Natural killer cell (primary cell): ENCODE results near the gene UHMK1. TPM values are rescaled to one million over a fixed set of nuclear protein-coding genes. Genes with fewer than 3 reads are reported as not detected.
"Not testable (repeated sequence)": the region's sequence is repeated elsewhere in the genome, so short reads cannot be mapped to it uniquely, and the experiment has no call there.

Experiments
- ATAC-seq, 3 donors: fragments of 150-1000 bp in 2 of 3; fragments of 200-7000 bp in 1 of 3; cut with Tn5 transposase; 1 replicate in 1 of 3; 2 replicates in 2 of 3; pipeline ENCODE4 v1.10.0; 2021; ENCODE audit warnings: mild to moderate bottlenecking in 2 of 3, moderate library complexity in 2 of 3
- DNase-seq, 2 donors: peaks; one replicate each; pipeline versions ENCODE4 v3.0.0 to v3.0.0-alpha.2; 2013 to 2021; ENCODE audit warnings: mixed read lengths in 1 of 2
- H3K27ac ChIP-seq: one replicate; pipeline ENCODE4 v1.5.1; 2013; ENCODE audit warnings: mild to moderate bottlenecking, low read length
- H3K27me3 ChIP-seq: one replicate; pipeline ENCODE4 v1.6.1; 2013; ENCODE audit warnings: low read length; ENCODE audit not compliant: control insufficient read depth, insufficient read depth
- H3K36me3 ChIP-seq: one replicate; pipeline ENCODE4 v1.6.1; 2013; ENCODE audit warnings: low read length; ENCODE audit not compliant: control insufficient read depth, insufficient read depth
- H3K4me1 ChIP-seq: one replicate; pipeline ENCODE4 v1.6.1; 2013; ENCODE audit warnings: low read length; ENCODE audit not compliant: control insufficient read depth, insufficient read depth
- H3K4me3 ChIP-seq: one replicate; pipeline ENCODE4 v1.5.1; 2013; ENCODE audit warnings: low read length
- H3K9me3 ChIP-seq: one replicate; pipeline ENCODE4 v1.6.1; 2013; ENCODE audit warnings: low read length; ENCODE audit not compliant: control insufficient read depth, insufficient read depth
- H3K27ac Mint-ChIP-seq, 2 donors: one replicate each; pipeline ENCODE4 v1.8.0; 2022; ENCODE audit warnings: mild to moderate bottlenecking in 2 of 2, mixed read lengths in 2 of 2, moderate library complexity in 1 of 2
- H3K27me3 Mint-ChIP-seq, 2 donors: one replicate each; pipeline ENCODE4 v1.8.0; 2022; ENCODE audit warnings: low read depth in 2 of 2, mixed read lengths in 2 of 2
- H3K36me3 Mint-ChIP-seq: one replicate; pipeline ENCODE4 v1.8.0; 2022; ENCODE audit warnings: mixed read lengths
- H3K4me1 Mint-ChIP-seq, 2 donors: one replicate each; pipeline ENCODE4 v1.8.0; 2022; ENCODE audit warnings: mixed read lengths in 2 of 2
- H3K4me3 Mint-ChIP-seq: one replicate; pipeline ENCODE4 v1.8.0; 2022; ENCODE audit warnings: mild to moderate bottlenecking, moderate library complexity, mixed read lengths
- H3K9me3 Mint-ChIP-seq, 2 donors: one replicate each; pipeline ENCODE4 v1.8.0; 2022; ENCODE audit warnings: mixed read lengths in 2 of 2
- WGBS: methylation state at CpG from one replicate; pipeline ENCODE4 v1.1.7; 2013; ENCODE audit warnings: missing lambda C conversion rate; ENCODE audit not compliant: insufficient coverage; 5-methylcytosine and 5-hydroxymethylcytosine counted together
- intact Hi-C: fragments of 100-400 bp; cut with micrococcal nuclease; formaldehyde crosslinking; loops from one replicate; pipeline ENCODE4 v1.14.2; 2022
- total RNA-seq, 4 donors: library from RNA; stranded (reverse); fragments of 120-200 nt in 1 of 4; gene quantifications; one replicate each; pipeline versions ENCODE4 v1.2.3 to v1.2.4, GENCODE V29; 2013 to 2022
- TF ChIP-seq, protein P1 (sequence below): fragments of 200-600 bp; IDR thresholded peaks from one replicate; pipeline ENCODE4 v1.8.0; 2022; ENCODE audit warnings: antibody characterized with exemption

The UHMK1 gene, protein sequence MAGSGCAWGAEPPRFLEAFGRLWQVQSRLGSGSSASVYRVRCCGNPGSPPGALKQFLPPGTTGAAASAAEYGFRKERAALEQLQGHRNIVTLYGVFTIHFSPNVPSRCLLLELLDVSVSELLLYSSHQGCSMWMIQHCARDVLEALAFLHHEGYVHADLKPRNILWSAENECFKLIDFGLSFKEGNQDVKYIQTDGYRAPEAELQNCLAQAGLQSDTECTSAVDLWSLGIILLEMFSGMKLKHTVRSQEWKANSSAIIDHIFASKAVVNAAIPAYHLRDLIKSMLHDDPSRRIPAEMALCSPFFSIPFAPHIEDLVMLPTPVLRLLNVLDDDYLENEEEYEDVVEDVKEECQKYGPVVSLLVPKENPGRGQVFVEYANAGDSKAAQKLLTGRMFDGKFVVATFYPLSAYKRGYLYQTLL
- total RNA-seq, result 100 to 1,000 TPM in 1 of 3 donors, 10 to 100 TPM in 2; 87.7 to 100 (median 99.1) TPM
- total RNA-seq (2013), result 125 TPM

DNA sequence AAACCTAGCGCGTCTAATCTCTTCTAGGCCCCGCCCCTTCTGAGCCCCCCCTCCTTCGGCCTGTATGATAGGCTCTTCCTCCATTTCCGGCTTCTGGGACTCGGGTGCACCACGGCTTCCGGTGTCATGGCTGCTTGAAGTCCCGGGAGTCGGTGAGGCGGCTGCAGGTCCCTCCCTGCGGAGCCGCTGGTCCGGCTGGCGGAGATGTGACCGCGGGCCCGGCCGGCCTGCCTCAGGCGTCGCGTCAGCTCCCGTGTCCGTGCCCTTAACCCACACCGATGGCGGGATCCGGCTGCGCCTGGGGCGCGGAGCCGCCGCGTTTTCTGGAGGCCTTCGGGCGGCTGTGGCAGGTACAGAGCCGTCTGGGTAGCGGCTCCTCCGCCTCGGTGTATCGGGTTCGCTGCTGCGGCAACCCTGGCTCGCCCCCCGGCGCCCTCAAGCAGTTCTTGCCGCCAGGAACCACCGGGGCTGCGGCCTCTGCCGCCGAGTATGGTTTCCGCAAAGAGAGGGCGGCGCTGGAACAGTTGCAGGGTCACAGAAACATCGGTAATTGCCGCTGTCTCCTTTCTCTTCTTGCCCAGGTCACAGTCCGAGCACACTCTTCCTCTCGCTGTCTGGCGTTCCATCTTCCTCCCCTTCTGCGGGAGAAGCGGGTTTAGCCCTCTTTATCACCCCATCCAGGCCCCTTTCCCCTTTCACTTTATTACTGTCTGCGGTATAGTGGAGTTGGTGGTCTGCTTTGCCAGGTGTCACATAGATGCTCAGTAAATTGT lies at the start of gene UHMK1:
UHMK1 (plus strand) TSS at position 96 of the 773 bp plus-strand sequence; CDS start at position 279, 183 bp downstream.
- peaks cover 4 to 7% of the 10 kb centered on the region in 2 donors for H3K27me3 Mint-ChIP-seq

DNA sequence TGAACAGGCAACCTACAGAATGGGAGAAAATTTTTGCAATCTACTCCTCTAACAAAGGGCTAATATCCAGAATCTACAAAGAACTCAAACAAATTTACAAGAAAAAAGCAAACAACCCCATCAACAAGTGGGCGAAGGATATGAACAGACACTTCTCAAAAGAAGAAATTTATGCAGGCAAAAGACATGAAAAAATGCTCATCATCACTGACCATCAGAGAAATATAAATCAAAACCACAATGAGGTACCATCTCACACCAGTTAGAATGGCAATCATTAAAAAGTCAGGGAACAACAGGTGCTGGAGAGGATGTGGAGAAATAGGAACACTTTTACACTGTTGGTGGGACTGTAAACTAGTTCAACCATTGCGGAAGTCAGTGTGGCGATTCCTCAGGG lies 43.3 kb upstream of the UHMK1 start:
- H3K9me3 Mint-ChIP-seq, H3K9me3 ChIP-seq, H3K27ac Mint-ChIP-seq, H3K27ac ChIP-seq, H3K4me3 ChIP-seq, H3K4me3 Mint-ChIP-seq, H3K36me3 Mint-ChIP-seq, ATAC-seq, H3K4me1 ChIP-seq, DNase-seq, H3K27me3 ChIP-seq, H3K36me3 ChIP-seq, intact Hi-C loops, H3K27me3 Mint-ChIP-seq, H3K4me1 Mint-ChIP-seq: not testable (repeated sequence)
- WGBS, result 100% methylated on average over 1 of the region's 3 CpGs

More for the DNA sequence above, at the start of gene UHMK1:
- WGBS, result under 1% methylated on average over 59 of the region's 61 CpGs
- DNase-seq (peak; percentile 80 to 95), ATAC-seq (peak; percentile 97 to 98 (median 97))
- H3K4me1 Mint-ChIP-seq, result peaks cover 33 to 38% of the 10 kb centered on the region in 2 donors
- Histone ChIP-seq H3K36me3 (peaks cover 24% of the 10 kb centered on the region), H3K4me3 (peak within 1 kb of the TSS; percentile 65), H3K27me3 (no peaks in the 10 kb centered on the region), H3K9me3 (no peaks in the 10 kb centered on the region), H3K27ac (peak within 1 kb of the TSS; percentile 91), H3K4me1 (peaks cover 13% of the 10 kb centered on the region)
- H3K4me3 Mint-ChIP-seq, result peak within 1 kb of the TSS; percentile 93
- TF ChIP-seq, protein P1, sequence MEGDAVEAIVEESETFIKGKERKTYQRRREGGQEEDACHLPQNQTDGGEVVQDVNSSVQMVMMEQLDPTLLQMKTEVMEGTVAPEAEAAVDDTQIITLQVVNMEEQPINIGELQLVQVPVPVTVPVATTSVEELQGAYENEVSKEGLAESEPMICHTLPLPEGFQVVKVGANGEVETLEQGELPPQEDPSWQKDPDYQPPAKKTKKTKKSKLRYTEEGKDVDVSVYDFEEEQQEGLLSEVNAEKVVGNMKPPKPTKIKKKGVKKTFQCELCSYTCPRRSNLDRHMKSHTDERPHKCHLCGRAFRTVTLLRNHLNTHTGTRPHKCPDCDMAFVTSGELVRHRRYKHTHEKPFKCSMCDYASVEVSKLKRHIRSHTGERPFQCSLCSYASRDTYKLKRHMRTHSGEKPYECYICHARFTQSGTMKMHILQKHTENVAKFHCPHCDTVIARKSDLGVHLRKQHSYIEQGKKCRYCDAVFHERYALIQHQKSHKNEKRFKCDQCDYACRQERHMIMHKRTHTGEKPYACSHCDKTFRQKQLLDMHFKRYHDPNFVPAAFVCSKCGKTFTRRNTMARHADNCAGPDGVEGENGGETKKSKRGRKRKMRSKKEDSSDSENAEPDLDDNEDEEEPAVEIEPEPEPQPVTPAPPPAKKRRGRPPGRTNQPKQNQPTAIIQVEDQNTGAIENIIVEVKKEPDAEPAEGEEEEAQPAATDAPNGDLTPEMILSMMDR, result no peak
- peak within 1 kb of the TSS; percentile 88 to 96 for H3K27ac Mint-ChIP-seq
- H3K36me3 Mint-ChIP-seq, result no peaks in the 10 kb centered on the region
- H3K9me3 Mint-ChIP-seq, result no peaks in the 10 kb centered on the region
- intact Hi-C loops, result loop anchor here (1.0 to 2.0 kb wide), 3 partner anchors 50 to 85 kb away; partner anchors contain the start of genes SH2D1B and UAP1

- Mint-ChIP-seq H3K27me3 (peaks cover 0 to 3% of the 10 kb centered on the region in 2 donors), H3K4me3 (no peak overlapping the region), H3K4me1 (no peaks in the 10 kb centered on the region), H3K27ac (no peak overlapping the region), H3K36me3 (no peaks in the 10 kb centered on the region), H3K9me3 (no peaks in the 10 kb centered on the region)
- no peak overlapping the region for H3K4me3 ChIP-seq
- TF ChIP-seq, protein P1, result peak; percentile 14
- no peak for ATAC-seq
- H3K4me1 ChIP-seq, result no peaks in the 10 kb centered on the region
- H3K36me3 ChIP-seq, result no peaks in the 10 kb centered on the region
- H3K9me3 ChIP-seq, result no peaks in the 10 kb centered on the region
- WGBS, result 89% methylated on average over 1 of the region's 4 CpGs
- no peak overlapping the region for H3K27ac ChIP-seq
- no peaks in the 10 kb centered on the region for H3K27me3 ChIP-seq
- intact Hi-C loops, result loop anchor here (5.0 kb wide), 1 partner anchor 99 kb away; no protein-coding TSS in a partner anchor
- no peak for DNase-seq
Observed at GRCh38 chr1:162456323-162456722, 41.3 kb upstream of the UHMK1 start.

DNA sequence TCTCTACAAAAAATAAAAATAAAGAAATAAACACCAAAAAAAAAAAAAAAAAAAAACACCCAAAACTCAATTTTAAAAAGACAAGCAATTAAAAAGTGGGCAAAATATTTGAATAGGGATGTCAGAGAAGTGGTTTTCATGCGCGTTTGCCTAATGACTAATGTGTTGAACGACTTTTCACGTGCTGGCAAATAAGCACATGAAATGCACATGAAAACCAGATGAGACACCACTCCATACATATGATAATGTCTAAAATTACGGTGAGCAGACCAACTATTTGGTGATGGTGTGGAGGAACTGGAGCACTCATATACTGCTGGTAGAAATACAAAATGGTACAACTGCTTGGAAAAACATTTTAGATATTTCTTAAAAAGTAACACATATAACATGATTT lies 39.4 kb upstream of the UHMK1 start:
- intact Hi-C loops, result loop anchor here (5.0 kb wide), 1 partner anchor 101 kb away; no protein-coding TSS in a partner anchor
- no peak overlapping the region for H3K27ac ChIP-seq
- H3K4me3 Mint-ChIP-seq, result no peak overlapping the region
- TF ChIP-seq, protein P1, result no peak
- H3K9me3 ChIP-seq, result no peaks in the 10 kb centered on the region
- no peaks in the 10 kb centered on the region for H3K4me1 ChIP-seq
- no peaks in the 10 kb centered on the region for H3K27me3 ChIP-seq
- WGBS, result 95% methylated on average over 4 of the region's 5 CpGs
- DNase-seq (no peak), ATAC-seq (no peak)
- no peaks in the 10 kb centered on the region for H3K36me3 ChIP-seq
- no peaks in the 10 kb centered on the region for H3K9me3 Mint-ChIP-seq
- H3K4me1 Mint-ChIP-seq, result no peaks in the 10 kb centered on the region
- H3K27ac Mint-ChIP-seq, result no peak overlapping the region
- no peaks in the 10 kb centered on the region for H3K27me3 Mint-ChIP-seq
- H3K4me3 ChIP-seq, result no peak overlapping the region
- H3K36me3 Mint-ChIP-seq, result no peaks in the 10 kb centered on the region

- H3K4me3 ChIP-seq, H3K4me1 Mint-ChIP-seq, H3K27ac Mint-ChIP-seq, H3K27ac ChIP-seq, H3K36me3 ChIP-seq, intact Hi-C loops, H3K36me3 Mint-ChIP-seq, H3K27me3 ChIP-seq, H3K9me3 Mint-ChIP-seq, DNase-seq, H3K4me1 ChIP-seq, H3K27me3 Mint-ChIP-seq, H3K9me3 ChIP-seq, H3K4me3 Mint-ChIP-seq, ATAC-seq: not testable (repeated sequence)
- 100% methylated on average over 2 of the region's 2 CpGs for WGBS
Observed at GRCh38 chr1:162462425-162462824, 35.2 kb upstream of the UHMK1 start.
